ENCODE data around the gene WAPL.
"Not testable (repeated sequence)": the region's sequence is repeated elsewhere in the genome, so short reads cannot be mapped to it uniquely, and the experiment has no call there.

Gene WAPL

GRCh38 chr10:86389441-86390193 lies 132.0 kb downstream of the WAPL start:
- DNase-seq (ENCODE audit: low read depth) = no peak

GRCh38 chr10:86389109-86389440 lies 132.5 kb downstream of the WAPL start:
- DNase-seq (ENCODE audit: low read depth) = not testable (repeated sequence)

GRCh38 chr10:86388119-86388704 lies 133.4 kb downstream of the WAPL start:
- DNase-seq (ENCODE audit: low read depth) = no peak

- DNase-seq (ENCODE audit: low read depth) = no peak
Measured at GRCh38 chr10:86387178-86387794, 134.3 kb downstream of the WAPL start.

- no peak for DNase-seq (ENCODE audit: low read depth)
Measured at GRCh38 chr10:86385806-86386205, 135.8 kb downstream of the WAPL start.

All from activated T-cell treated with anti-CD3 and anti-CD28 coated beads for 24 hours (primary cell).